Natural killer cell (primary cell): ENCODE measurements around the gene PLEKHH1. TPM values are rescaled to one million over a fixed set of nuclear protein-coding genes. Genes with fewer than 3 reads are reported as not detected.

ENCODE experiments used
- ATAC-seq, 3 donors: fragments of 150-1000 bp in 2 of 3; fragments of 200-7000 bp in 1 of 3; cut with Tn5 transposase; 1 replicate in 1 of 3; 2 replicates in 2 of 3; pipeline ENCODE4 v1.10.0; 2021; ENCODE audit warnings: mild to moderate bottlenecking in 2 of 3, moderate library complexity in 2 of 3
- DNase-seq, 2 donors: peaks; one replicate each; pipeline versions ENCODE4 v3.0.0 to v3.0.0-alpha.2; 2013 to 2021; ENCODE audit warnings: mixed read lengths in 1 of 2
- H3K27ac ChIP-seq: one replicate; pipeline ENCODE4 v1.5.1; 2013; ENCODE audit warnings: mild to moderate bottlenecking, low read length
- H3K27me3 ChIP-seq: one replicate; pipeline ENCODE4 v1.6.1; 2013; ENCODE audit warnings: low read length; ENCODE audit not compliant: control insufficient read depth, insufficient read depth
- H3K36me3 ChIP-seq: one replicate; pipeline ENCODE4 v1.6.1; 2013; ENCODE audit warnings: low read length; ENCODE audit not compliant: control insufficient read depth, insufficient read depth
- H3K4me1 ChIP-seq: one replicate; pipeline ENCODE4 v1.6.1; 2013; ENCODE audit warnings: low read length; ENCODE audit not compliant: control insufficient read depth, insufficient read depth
- H3K4me3 ChIP-seq: one replicate; pipeline ENCODE4 v1.5.1; 2013; ENCODE audit warnings: low read length
- H3K9me3 ChIP-seq: one replicate; pipeline ENCODE4 v1.6.1; 2013; ENCODE audit warnings: low read length; ENCODE audit not compliant: control insufficient read depth, insufficient read depth
- H3K27ac Mint-ChIP-seq, 2 donors: one replicate each; pipeline ENCODE4 v1.8.0; 2022; ENCODE audit warnings: mild to moderate bottlenecking in 2 of 2, mixed read lengths in 2 of 2, moderate library complexity in 1 of 2
- H3K27me3 Mint-ChIP-seq, 2 donors: one replicate each; pipeline ENCODE4 v1.8.0; 2022; ENCODE audit warnings: low read depth in 2 of 2, mixed read lengths in 2 of 2
- H3K36me3 Mint-ChIP-seq: one replicate; pipeline ENCODE4 v1.8.0; 2022; ENCODE audit warnings: mixed read lengths
- H3K4me1 Mint-ChIP-seq, 2 donors: one replicate each; pipeline ENCODE4 v1.8.0; 2022; ENCODE audit warnings: mixed read lengths in 2 of 2
- H3K4me3 Mint-ChIP-seq: one replicate; pipeline ENCODE4 v1.8.0; 2022; ENCODE audit warnings: mild to moderate bottlenecking, moderate library complexity, mixed read lengths
- H3K9me3 Mint-ChIP-seq, 2 donors: one replicate each; pipeline ENCODE4 v1.8.0; 2022; ENCODE audit warnings: mixed read lengths in 2 of 2
- CTCF ChIP-seq: fragments of 200-600 bp; IDR thresholded peaks from one replicate; pipeline ENCODE4 v1.8.0; 2022; ENCODE audit warnings: antibody characterized with exemption
- WGBS: methylation state at CpG from one replicate; pipeline ENCODE4 v1.1.7; 2013; ENCODE audit warnings: missing lambda C conversion rate; ENCODE audit not compliant: insufficient coverage; 5-methylcytosine and 5-hydroxymethylcytosine counted together
- intact Hi-C: fragments of 100-400 bp; cut with micrococcal nuclease; formaldehyde crosslinking; loops from one replicate; pipeline ENCODE4 v1.14.2; 2022
- total RNA-seq, 4 donors: library from RNA; stranded (reverse); fragments of 120-200 nt in 1 of 4; gene quantifications; one replicate each; pipeline versions ENCODE4 v1.2.3 to v1.2.4, GENCODE V29; 2013 to 2022

PLEKHH1 gene
- total RNA-seq, 3 donors from 2014 or later (not counting 1 experiment from before 2014, with no cell fraction given) = not detected

GRCh38 chr14:67619446-67620216, 86.5 kb downstream of the PLEKHH1 start, which contains the start of gene ARG2:
TSS of gene ARG2 (plus strand) at chr14:67619920. CDS start at chr14:67619978, 58 bp downstream.
- ATAC-seq (peak; percentile 90 to 98 (median 91)), DNase-seq (peak; percentile 97 to 98)
- intact Hi-C loops = loop anchor here (1.0 to 2.0 kb wide), 3 partner anchors 19 to 197 kb away; partner anchors contain the start of genes PIGH, RDH11 and ZFYVE26
- H3K27ac ChIP-seq = peak within 1 kb of the TSS; percentile 92
- H3K9me3 ChIP-seq = no peaks in the 10 kb centered on the region
- H3K27ac Mint-ChIP-seq = peak within 1 kb of the TSS; percentile 95 to 98
- WGBS = under 1% methylated on average over 62 of the region's 62 CpGs
- H3K36me3 ChIP-seq = no peaks in the 10 kb centered on the region
- H3K4me3 ChIP-seq = peak within 1 kb of the TSS; percentile 83
- peaks cover 0 to 11% of the 10 kb centered on the region in 2 donors for H3K27me3 Mint-ChIP-seq
- H3K4me1 ChIP-seq = peaks cover 14% of the 10 kb centered on the region
- no peaks in the 10 kb centered on the region for H3K9me3 Mint-ChIP-seq
- H3K4me3 Mint-ChIP-seq = peak within 1 kb of the TSS; percentile 90
- H3K36me3 Mint-ChIP-seq = no peaks in the 10 kb centered on the region
- no peak for TF ChIP-seq CTCF
- H3K27me3 ChIP-seq = no peaks in the 10 kb centered on the region
- peaks cover 21 to 25% of the 10 kb centered on the region in 2 donors for H3K4me1 Mint-ChIP-seq

- Mint-ChIP-seq H3K27me3 (peaks cover 0 to 11% of the 10 kb centered on the region in 2 donors), H3K36me3 (no peaks in the 10 kb centered on the region), H3K4me3 (peak overlapping the region; percentile 90), H3K27ac (peak overlapping the region; percentile 95 to 98), H3K9me3 (no peaks in the 10 kb centered on the region), H3K4me1 (peaks cover 21 to 25% of the 10 kb centered on the region in 2 donors)
- intact Hi-C loops = no loop called here
- WGBS = 13% methylated on average over 19 of the region's 19 CpGs
- DNase-seq (peak in 1 of 2 donors; percentile 27), ATAC-seq (no peak)
- H3K9me3 ChIP-seq = no peaks in the 10 kb centered on the region
- peak overlapping the region; percentile 83 for H3K4me3 ChIP-seq
- no peak for TF ChIP-seq CTCF
- H3K36me3 ChIP-seq = no peaks in the 10 kb centered on the region
- H3K27ac ChIP-seq = peak overlapping the region; percentile 55
- no peaks in the 10 kb centered on the region for H3K27me3 ChIP-seq
- peaks cover 14% of the 10 kb centered on the region for H3K4me1 ChIP-seq
Measured at GRCh38 chr14:67620217-67620785, 87.2 kb downstream of the PLEKHH1 start.

- peaks cover 21 to 25% of the 10 kb centered on the region in 2 donors for H3K4me1 Mint-ChIP-seq
- DNase-seq = no peak
- no peak for TF ChIP-seq CTCF
- Histone ChIP-seq H3K36me3 (no peaks in the 10 kb centered on the region), H3K27me3 (no peaks in the 10 kb centered on the region), H3K9me3 (no peaks in the 10 kb centered on the region), H3K27ac (no peak overlapping the region), H3K4me1 (peaks cover 14% of the 10 kb centered on the region), H3K4me3 (no peak overlapping the region)
- WGBS = 50% methylated on average over 4 of the region's 4 CpGs
- H3K27me3 Mint-ChIP-seq = peaks cover 0 to 9% of the 10 kb centered on the region in 2 donors
- H3K27ac Mint-ChIP-seq = no peak overlapping the region
- no peaks in the 10 kb centered on the region for H3K36me3 Mint-ChIP-seq
- no peak for ATAC-seq
- no peaks in the 10 kb centered on the region for H3K9me3 Mint-ChIP-seq
- intact Hi-C loops = no loop called here
- no peak overlapping the region for H3K4me3 Mint-ChIP-seq
Measured at GRCh38 chr14:67622675-67623074, 89.6 kb downstream of the PLEKHH1 start.
